MM.1S (cell line): Measurements from ENCODE around the gene SLCO4A1.

Experiments
- DNase-seq: peaks from one replicate; pipeline ENCODE4 v3.0.0-alpha.2; 2015
- H2AFZ ChIP-seq: fragments of 300-600 bp; sonication (generic); 2 replicates; pipeline ENCODE4 v1.6.0; 2016; ENCODE audit warnings: antibody characterized with exemption, low read length
- H3F3A ChIP-seq: fragments of 300-600 bp; sonication (generic); 2 replicates; pipeline ENCODE4 v1.6.1; 2016; ENCODE audit warnings: mild to moderate bottlenecking, antibody characterized with exemption, low read length, moderate library complexity, mixed read lengths; ENCODE audit not compliant: insufficient read depth
- H3K27ac ChIP-seq: fragments of 300-600 bp; sonication (generic); 2 replicates; pipeline ENCODE4 v1.5.1; 2016; ENCODE audit warnings: mild to moderate bottlenecking, low read length
- H3K27me3 ChIP-seq: fragments of 300-600 bp; sonication (generic); replicated peaks from 2 replicates; pipeline ENCODE4 v1.6.0; 2016; ENCODE audit warnings: low read length; ENCODE audit not compliant: insufficient read depth
- H3K36me3 ChIP-seq: fragments of 300-600 bp; sonication (generic); replicated peaks from 2 replicates; pipeline ENCODE4 v1.6.1; 2016; ENCODE audit warnings: mild to moderate bottlenecking, low read length, mixed read lengths; ENCODE audit not compliant: insufficient read depth
- H3K4me1 ChIP-seq: fragments of 300-600 bp; sonication (generic); 2 replicates; pipeline ENCODE4 v1.6.1; 2016; ENCODE audit warnings: low read length, mixed read lengths
- H3K4me2 ChIP-seq: fragments of 300-600 bp; sonication (generic); 2 replicates; pipeline ENCODE4 v1.6.0; 2016; ENCODE audit warnings: low read depth, low read length
- H3K4me3 ChIP-seq: fragments of 300-600 bp; sonication (generic); 2 replicates; pipeline ENCODE4 v1.5.1; 2016; ENCODE audit warnings: low read length, mixed read lengths
- H3K79me2 ChIP-seq: fragments of 300-600 bp; sonication (generic); 2 replicates; pipeline ENCODE4 v1.6.1; 2016; ENCODE audit warnings: mixed run types, low read length, mixed read lengths
- H3K9ac ChIP-seq: fragments of 300-600 bp; sonication (generic); 2 replicates; pipeline ENCODE4 v1.6.1; 2016; ENCODE audit warnings: low read length, mixed read lengths
- H3K9me2 ChIP-seq: fragments of 300-600 bp; sonication (generic); replicated peaks from 2 replicates; pipeline ENCODE4 v1.6.1; 2016; ENCODE audit warnings: mild to moderate bottlenecking, low read length, mixed read lengths; ENCODE audit not compliant: insufficient read depth
- H3K9me3 ChIP-seq: fragments of 300-600 bp; sonication (generic); replicated peaks from 2 replicates; pipeline ENCODE4 v1.6.1; 2016; ENCODE audit warnings: mild to moderate bottlenecking, low read length, mixed read lengths; ENCODE audit not compliant: insufficient read depth
- H4K20me1 ChIP-seq: fragments of 300-600 bp; sonication (generic); 2 replicates; pipeline ENCODE4 v1.6.1; 2016; ENCODE audit warnings: mild to moderate bottlenecking, low read length, moderate library complexity, mixed read lengths; ENCODE audit not compliant: insufficient read depth
- EZH2 ChIP-seq: fragments of 300-600 bp; sonication (generic); optimal IDR thresholded peaks from 2 replicates; pipeline ENCODE3; 2017; ENCODE audit warnings: low read depth, mild to moderate bottlenecking, antibody characterized with exemption, low read length, mixed read lengths
- EZH2phosphoT487 ChIP-seq: fragments of 300-600 bp; sonication (generic); IDR thresholded peaks from 2 replicates; pipeline ENCODE4 v1.6.1; 2018; ENCODE audit warnings: antibody characterized with exemption, low read length
- TF ChIP-seq, protein P1 (sequence below): fragments of 300-600 bp; sonication (generic); IDR thresholded peaks from 2 replicates; pipeline ENCODE4 v1.5.1; 2016; ENCODE audit warnings: antibody characterized with exemption, low read length, mixed read lengths

The SLCO4A1 gene

DNA sequence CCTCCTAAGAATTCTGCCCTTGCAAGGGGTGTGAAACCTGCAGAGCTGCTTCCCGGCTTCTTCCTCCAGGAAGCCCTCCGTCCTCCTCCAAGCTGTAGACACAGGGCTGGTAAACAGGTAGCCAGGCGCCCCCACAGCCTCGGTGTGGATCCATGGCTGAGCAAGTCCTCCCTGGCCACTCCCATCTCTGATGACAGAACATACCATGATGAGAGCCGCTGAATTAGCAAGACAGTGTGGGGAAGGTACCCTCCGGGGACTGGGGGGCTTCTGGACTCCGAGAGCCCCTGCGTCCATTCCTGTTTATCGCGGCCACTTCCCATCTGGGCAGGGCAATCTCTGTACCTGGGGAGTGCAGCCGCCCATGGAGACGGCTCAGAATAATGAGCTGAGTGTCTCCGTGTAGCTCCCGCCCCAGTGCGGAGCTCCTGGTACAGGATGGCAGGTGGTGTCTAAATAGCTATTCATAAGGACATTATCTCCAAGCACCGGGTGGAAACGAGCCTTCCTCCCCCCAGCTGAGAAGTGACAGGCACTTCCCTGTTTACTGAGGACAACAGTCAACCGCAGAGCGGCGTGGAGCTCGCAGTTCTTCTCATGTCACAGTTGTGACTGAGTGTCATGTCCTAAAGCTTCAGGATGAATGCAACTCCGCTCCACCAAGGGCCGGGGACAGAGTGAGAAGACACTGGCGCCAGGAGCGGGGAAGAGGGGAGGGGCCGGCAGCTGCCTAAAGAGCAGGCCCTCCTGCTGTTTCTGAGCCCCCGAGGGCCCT lies 43.7 kb downstream of the SLCO4A1 start:
- peaks cover 66% of the 10 kb centered on the region for H3K27me3 ChIP-seq
- no peaks in the 10 kb centered on the region for H3F3A ChIP-seq
- H3K36me3 ChIP-seq = no peaks in the 10 kb centered on the region
- H3K9ac ChIP-seq = no peak overlapping the region
- no peaks in the 10 kb centered on the region for H3K79me2 ChIP-seq
- DNase-seq = no peak
- H3K27ac ChIP-seq = no peak overlapping the region
- H2AFZ ChIP-seq = no peak overlapping the region
- no peak overlapping the region for H3K4me3 ChIP-seq
- H3K9me2 ChIP-seq = no peaks in the 10 kb centered on the region
- TF ChIP-seq EZH2 (no peak), EZH2phosphoT487 (no peak)
- TF ChIP-seq, protein P1, sequence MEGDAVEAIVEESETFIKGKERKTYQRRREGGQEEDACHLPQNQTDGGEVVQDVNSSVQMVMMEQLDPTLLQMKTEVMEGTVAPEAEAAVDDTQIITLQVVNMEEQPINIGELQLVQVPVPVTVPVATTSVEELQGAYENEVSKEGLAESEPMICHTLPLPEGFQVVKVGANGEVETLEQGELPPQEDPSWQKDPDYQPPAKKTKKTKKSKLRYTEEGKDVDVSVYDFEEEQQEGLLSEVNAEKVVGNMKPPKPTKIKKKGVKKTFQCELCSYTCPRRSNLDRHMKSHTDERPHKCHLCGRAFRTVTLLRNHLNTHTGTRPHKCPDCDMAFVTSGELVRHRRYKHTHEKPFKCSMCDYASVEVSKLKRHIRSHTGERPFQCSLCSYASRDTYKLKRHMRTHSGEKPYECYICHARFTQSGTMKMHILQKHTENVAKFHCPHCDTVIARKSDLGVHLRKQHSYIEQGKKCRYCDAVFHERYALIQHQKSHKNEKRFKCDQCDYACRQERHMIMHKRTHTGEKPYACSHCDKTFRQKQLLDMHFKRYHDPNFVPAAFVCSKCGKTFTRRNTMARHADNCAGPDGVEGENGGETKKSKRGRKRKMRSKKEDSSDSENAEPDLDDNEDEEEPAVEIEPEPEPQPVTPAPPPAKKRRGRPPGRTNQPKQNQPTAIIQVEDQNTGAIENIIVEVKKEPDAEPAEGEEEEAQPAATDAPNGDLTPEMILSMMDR = no peak
- H3K4me1 ChIP-seq = no peaks in the 10 kb centered on the region
- no peaks in the 10 kb centered on the region for H4K20me1 ChIP-seq
- H3K4me2 ChIP-seq = no peak overlapping the region
- no peaks in the 10 kb centered on the region for H3K9me3 ChIP-seq

DNA sequence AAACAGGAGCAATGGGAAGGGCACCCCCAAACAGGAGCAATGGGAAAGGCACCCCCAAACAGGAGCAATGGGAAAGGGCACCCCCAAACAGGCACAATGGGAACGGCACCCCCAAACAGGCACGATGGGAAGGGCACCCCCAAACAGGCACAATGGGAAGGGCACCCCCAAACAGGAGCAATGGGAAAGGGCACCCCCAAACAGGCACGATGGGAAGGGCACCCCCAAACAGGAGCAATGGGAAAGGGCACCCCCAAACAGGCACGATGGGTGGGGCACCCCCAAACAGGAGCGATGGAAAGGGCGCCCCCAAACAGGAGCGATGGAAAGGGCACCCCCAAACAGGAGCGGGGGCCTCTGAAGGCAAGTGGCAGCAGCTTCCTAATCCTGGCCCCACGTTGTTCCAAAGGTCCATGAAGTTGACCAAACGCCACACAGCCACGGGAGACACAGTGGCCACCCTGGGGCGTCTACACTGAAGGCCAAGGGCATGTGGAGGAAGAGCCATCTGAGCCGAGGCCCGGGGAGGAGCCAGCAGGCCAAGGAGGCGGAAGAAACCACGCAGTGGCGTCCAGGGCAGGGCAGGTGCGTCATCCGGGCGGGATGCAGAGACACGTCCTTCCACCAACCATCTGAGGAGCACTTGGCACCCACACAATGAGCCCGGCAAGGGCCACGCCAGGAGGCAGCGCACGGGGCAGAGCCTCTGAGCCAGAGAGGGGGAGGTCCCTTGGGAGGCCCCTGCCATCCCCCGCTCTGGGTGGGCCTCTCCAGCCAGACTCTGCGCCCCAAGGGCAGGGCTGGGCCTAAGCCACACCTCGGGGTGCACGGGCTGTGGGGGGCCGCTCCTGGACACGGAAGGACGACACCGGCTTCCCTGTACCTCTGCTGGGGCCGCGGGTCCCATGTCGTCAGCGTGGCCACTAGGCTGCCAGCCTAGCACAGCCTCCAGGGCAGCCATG lies 44.8 kb downstream of the SLCO4A1 start:
- Histone ChIP-seq H4K20me1 (no peaks in the 10 kb centered on the region), H3K4me3 (no peak overlapping the region), H3K27me3 (peaks cover 69% of the 10 kb centered on the region), H3K27ac (no peak overlapping the region), H3K9me2 (no peaks in the 10 kb centered on the region), H3K9me3 (no peaks in the 10 kb centered on the region), H3F3A (no peaks in the 10 kb centered on the region), H3K4me2 (no peak overlapping the region), H3K4me1 (no peaks in the 10 kb centered on the region), H3K36me3 (no peaks in the 10 kb centered on the region), H3K79me2 (no peaks in the 10 kb centered on the region), H2AFZ (no peak overlapping the region), H3K9ac (no peak overlapping the region)
- DNase-seq = no peak
- TF ChIP-seq EZH2 (no peak), EZH2phosphoT487 (no peak)
- TF ChIP-seq, protein P1 = no peak

DNA sequence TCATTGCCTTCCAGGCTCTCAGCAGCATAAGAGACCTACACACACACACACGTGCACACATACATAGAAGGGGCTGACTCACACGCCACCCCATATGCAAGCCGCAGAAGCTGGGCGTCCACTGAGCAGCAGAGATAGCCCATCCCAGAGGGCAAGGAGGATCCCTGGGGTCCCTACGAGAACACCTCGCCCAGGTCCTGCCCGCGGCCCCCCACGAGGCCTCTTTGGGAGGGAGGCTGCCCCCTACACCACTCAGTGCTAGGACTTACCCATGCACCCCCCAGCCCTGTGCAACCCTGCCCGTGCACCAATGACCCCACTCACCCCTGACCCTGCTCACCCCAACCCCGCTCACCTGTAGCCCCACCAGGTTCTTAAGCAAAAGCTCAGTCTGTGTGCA lies 45.8 kb downstream of the SLCO4A1 start:
- H3K79me2 ChIP-seq = no peaks in the 10 kb centered on the region
- TF ChIP-seq EZH2 (no peak), EZH2phosphoT487 (no peak)
- TF ChIP-seq, protein P1 = no peak
- H3K4me1 ChIP-seq = no peaks in the 10 kb centered on the region
- H3K9me2 ChIP-seq = no peaks in the 10 kb centered on the region
- no peaks in the 10 kb centered on the region for H3K36me3 ChIP-seq
- H3K9ac ChIP-seq = no peak overlapping the region
- no peak for DNase-seq
- no peaks in the 10 kb centered on the region for H3F3A ChIP-seq
- H3K9me3 ChIP-seq = no peaks in the 10 kb centered on the region
- H3K27me3 ChIP-seq = peaks cover 77% of the 10 kb centered on the region
- H3K4me2 ChIP-seq = no peak overlapping the region
- no peak overlapping the region for H2AFZ ChIP-seq
- H3K27ac ChIP-seq = no peak overlapping the region
- no peak overlapping the region for H3K4me3 ChIP-seq
- H4K20me1 ChIP-seq = no peaks in the 10 kb centered on the region
